LHCN-M2 (cell line): ENCODE results near the gene ATXN7. TPM values are rescaled to one million over a fixed set of nuclear protein-coding genes. Genes with fewer than 3 reads are reported as not detected.
A peak's percentile ranks its signal among the peaks of the same experiment; 100 is the strongest.

Source experiments
- DNase-seq: peaks from one replicate; pipeline ENCODE4 v3.0.0-alpha.2; 2012; ENCODE audit warnings: low read depth
- total RNA-seq: library from RNA; depleted of rRNA; stranded (reverse); fragments of >200 nt; gene quantifications from 2 replicates; pipeline ENCODE4 v1.2.3, GENCODE V29; 2014

Gene ATXN7
- total RNA-seq, 1 experiment from 2014 or later, result 10.4 TPM

DNA sequence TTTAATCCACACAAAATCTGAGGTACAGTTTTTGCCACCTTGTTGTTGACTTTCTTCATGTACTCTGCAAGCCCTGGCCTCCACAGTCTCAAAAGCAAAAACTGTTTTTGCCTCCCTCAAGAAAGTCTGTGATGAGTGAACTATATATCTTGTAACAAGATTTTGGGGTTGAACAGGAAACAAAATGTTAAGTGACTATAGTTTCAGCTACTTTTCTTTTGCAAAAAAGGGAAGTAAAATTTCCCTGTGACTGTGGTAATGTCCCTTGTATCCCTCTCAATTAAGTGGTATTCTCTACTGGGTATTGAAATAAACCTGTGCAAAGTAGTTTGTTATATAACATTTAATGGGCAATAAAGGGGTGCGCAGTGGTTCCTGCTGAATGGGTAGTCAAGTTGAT lies 69.8 kb downstream of the ATXN7 start:
- no peak for DNase-seq

DNA sequence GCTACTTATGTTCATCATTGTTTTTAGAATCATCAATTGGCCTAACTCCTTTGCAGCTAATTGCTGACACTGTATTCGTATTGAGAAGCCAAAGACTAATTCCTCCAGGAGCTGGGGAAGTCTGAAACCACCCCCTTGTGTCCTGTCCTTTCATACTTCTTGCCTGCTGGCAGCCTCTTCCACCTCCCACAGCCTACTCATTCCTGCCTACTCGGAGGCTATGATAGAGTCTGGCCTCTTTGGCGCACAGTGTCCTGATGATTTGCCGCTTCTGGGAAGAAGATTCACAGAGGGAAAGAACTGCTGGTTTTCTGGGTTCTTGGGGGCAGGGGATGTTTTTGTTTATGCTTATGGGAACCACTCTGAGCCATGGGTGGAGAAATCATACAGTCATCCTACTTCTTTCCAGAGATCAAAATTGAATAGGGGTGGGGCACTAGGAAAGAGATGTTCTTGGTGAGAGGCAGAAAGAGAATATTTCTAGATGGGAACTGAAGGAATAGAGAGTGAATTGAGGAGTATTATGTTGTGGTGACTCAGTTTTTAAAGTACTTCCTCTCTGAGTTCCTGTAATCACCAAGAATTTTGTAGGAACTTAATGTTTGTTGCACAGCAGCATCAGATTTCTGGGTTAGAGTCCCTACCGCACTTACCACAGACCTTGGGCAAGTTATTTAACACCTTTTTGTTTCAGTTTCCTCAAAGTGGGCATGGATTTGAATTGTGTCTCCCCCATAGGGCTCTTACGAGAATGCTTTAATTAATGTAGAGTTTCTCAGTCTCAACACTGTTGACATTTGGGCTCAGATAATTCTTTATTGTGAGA lies 70.6 kb downstream of the ATXN7 start:
- DNase-seq, result no peak

GRCh38 chr3:63936925-63937324 lies 73.3 kb downstream of the ATXN7 start:
- no peak for DNase-seq

DNA sequence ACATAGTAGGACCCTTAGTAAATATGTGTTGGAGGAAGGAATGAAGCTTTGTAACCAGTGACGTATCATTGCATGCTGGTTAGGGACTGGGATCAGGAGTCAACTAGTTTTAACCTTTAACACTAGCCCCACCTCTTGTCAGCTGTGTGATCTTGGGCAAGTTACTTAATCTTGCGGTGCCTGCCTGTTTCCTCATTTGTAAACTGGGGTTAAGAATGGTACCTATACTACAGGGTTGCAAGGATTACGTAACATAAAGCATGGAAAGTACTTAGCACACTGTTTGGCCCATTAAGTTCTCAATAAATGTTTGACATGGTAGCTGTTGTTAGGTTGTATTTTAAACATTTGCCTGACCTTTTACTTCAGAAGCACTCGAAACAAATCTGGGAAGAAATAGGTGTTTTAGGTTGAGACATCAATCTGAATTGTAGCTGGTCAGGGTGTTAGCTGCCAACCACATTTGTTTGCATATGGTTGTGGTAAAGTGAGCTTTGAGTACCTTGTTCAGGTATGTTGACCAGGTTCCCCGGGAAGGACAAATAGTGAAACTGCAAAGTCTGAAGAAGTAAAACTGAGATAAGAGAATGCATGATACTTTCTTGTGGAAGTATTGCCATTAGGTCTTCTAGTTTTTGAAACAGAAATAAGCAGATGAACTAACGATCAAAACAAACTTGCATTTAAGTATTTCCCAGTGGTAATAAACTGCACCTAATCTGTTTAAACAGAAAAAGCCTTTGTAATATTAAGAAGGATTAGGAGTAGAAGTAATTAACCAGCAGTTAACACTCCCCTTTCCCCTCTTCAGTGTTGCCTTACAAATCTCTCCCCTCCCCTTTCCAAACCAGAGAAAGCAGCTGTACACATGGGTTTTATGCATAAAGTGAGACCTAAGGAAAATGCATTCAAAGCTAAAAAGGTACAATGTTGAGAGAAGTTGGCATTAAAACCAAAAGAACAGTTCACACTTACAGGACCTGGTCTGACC lies 74.3 kb downstream of the ATXN7 start:
- no peak for DNase-seq

GRCh38 chr3:63940389-63940757 lies 76.7 kb downstream of the ATXN7 start:
- peak; percentile 76 for DNase-seq

DNA sequence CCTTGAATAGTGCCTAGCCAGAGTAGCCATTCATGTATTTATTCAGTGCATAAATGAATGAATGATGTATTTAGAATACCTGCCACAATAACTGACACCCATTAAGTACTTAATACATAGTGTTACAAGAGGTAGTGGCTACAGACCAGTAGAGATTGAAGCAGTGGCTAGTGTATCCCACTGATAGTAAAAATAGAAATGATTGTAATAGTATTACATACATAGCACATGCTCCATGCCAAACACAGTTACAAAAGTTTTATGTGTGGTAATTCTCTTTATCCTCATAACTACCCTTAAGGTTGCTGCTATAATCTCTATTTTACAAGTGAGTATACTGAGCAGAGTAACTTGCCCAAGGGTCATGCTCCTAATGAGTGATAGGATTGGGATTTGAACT lies 78.9 kb downstream of the ATXN7 start:
- no peak for DNase-seq

- no peak for DNase-seq
Observed at GRCh38 chr3:63943678-63944077, 80.0 kb downstream of the ATXN7 start.

DNA sequence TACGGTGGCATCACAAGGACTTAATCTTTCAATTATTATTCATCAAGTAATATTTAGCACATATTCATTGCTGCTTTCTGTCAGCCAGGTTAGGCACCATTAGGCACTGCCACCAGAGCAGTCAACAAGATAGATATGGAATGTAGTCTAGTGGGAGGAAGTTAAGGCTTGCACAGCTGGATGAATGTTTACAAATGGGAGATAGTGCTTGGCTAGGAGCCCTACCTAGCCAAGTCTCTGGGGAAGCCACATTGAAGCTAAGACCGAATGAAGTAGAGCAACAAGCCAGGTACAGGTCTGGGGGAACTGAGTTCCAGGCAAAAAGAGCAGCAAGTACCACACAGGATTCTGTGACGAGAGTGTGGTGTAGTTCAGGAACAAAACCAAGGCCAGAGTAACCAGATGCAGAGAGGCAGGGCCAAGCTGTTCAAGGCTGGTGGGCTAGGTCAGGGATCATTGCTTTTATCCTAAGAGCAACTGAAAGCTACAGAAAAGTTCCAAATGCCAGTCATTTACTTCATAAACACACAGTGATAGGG lies 82.0 kb downstream of the ATXN7 start:
- DNase-seq, result no peak

DNA sequence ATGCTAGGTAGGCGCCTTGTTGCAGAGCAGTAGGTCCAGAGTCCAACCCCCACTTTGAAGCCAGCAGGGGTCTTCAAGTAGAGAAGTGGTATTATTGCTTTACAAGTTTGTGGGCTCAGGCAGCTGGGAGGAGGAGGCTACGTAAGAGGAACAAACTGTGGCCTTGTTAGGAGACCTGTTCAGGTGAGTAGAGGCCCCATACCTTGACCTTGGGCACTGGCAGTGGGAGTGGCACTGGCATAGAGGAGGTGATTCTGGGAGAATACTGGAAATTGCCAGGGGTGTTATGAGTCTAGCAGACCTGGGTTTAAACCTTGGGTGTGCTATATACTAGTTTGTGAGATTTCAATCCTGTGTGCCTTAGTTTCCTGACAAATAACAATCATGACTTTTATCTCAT lies 83.1 kb downstream of the ATXN7 start:
- DNase-seq, result no peak

GRCh38 chr3:63947594-63947993 lies 83.9 kb downstream of the ATXN7 start:
- DNase-seq, result no peak

GRCh38 chr3:63949005-63949404 lies 85.3 kb downstream of the ATXN7 start:
- peak; percentile 57 for DNase-seq

- no peak for DNase-seq
Observed at GRCh38 chr3:63950698-63951097, 87.0 kb downstream of the ATXN7 start.

GRCh38 chr3:63951492-63952247 lies 88.0 kb downstream of the ATXN7 start:
- no peak for DNase-seq

DNA sequence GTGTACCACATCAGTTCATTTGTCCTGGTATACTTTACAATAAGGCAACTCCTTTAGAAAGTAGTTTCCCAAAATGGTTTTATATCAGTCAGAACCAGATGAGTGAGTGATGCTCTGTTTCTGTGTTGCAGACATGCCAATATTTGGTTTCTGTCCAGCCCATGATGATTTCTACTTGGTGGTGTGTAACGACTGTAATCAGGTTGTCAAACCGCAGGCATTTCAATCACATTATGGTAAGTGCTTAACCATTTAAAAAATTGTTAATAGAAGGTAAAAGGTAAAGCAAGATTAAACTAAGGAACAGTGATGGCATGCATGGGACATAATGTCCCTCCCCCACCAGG lies 88.6 kb downstream of the ATXN7 start:
- DNase-seq, result no peak

- DNase-seq, result no peak
Observed at GRCh38 chr3:63954182-63954581, 90.5 kb downstream of the ATXN7 start.

DNA sequence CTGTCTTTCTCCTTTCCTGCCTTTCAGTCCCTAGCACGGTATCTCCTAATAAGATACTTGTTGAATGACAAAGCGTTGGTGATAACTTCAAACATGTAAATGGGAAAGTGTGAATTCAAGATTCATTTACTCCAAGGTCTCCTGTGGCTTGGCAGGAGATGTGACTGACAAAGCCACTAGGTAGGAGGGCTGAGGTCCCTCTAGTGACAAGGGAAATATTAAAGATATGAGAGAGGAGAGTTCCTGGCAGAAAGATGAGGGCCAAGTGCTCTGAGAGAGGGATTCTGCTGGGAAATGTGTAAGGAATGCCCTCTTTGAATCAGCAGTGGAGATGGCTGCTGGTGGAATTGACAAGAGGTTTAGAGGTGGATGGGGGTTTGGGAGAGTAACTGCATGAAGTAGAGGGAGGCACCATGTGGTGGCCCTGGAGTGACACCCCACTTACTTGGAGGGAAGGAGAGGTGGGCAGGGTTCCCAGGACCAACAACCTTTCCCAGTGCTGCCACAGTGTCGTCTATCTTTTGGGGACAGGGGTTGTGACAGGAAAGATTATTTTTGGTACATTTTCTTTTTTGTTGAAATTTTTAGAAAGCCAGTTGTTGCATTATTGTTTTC lies 91.5 kb downstream of the ATXN7 start:
- DNase-seq, result no peak

GRCh38 chr3:63955830-63956545 lies 92.3 kb downstream of the ATXN7 start:
- no peak for DNase-seq

DNA sequence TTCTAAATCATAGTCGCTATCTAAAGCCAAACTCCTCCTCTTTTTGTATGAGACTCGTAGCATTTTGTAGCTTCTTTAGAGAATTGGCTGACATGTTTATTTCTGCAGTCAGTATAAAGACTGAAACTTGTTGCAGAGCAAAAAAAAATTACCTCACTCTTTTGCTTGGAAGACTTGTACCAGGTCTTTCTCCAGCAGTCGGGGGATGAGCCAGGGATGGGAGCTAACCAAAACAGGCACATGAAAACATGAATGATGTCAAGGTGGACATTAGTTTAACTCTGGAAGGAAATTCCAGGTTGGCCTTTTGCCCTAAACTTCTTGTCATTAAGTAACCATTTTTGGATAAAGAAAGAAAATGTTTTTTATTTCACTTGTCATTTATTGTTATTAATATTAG lies 95.5 kb downstream of the ATXN7 start:
- DNase-seq, result no peak

GRCh38 chr3:63960048-63960711 lies 96.5 kb downstream of the ATXN7 start:
- peak; percentile 60 for DNase-seq

GRCh38 chr3:63961891-63962290 lies 98.2 kb downstream of the ATXN7 start:
- peak; percentile 41 for DNase-seq
